GM19099 (cell line): ENCODE measurements around the gene KRT31.

Experiments used
- POLR2A ChIP-seq: IDR thresholded peaks from 3 replicates; pipeline ENCODE4 v1.6.1; 2011; ENCODE audit warnings: low read depth; ENCODE audit not compliant: insufficient read length; ENCODE audit errors: extremely low read depth

KRT31 gene

GRCh38 chr17:41396996-41397660, at the start of gene KRT31:
KRT31 (minus strand) TSS chr17:41397608; CDS start chr17:41397539, 69 bp downstream.
- no peak for TF ChIP-seq POLR2A

- no peak for TF ChIP-seq POLR2A
These were observed 49.4 kb upstream of the KRT31 start for GRCh38 chr17:41446806-41447205.

GRCh38 chr17:41444640-41445039, 47.2 kb upstream of the KRT31 start:
- no peak for TF ChIP-seq POLR2A

- TF ChIP-seq POLR2A: no peak
These were observed 46.8 kb upstream of the KRT31 start for GRCh38 chr17:41444186-41444585.

GRCh38 chr17:41442739-41443138, 45.3 kb upstream of the KRT31 start:
- TF ChIP-seq POLR2A: no peak

GRCh38 chr17:41440531-41441033, 43.2 kb upstream of the KRT31 start, which contains the start of gene KRT38:
KRT38 (minus strand) TSS chr17:41440983; CDS start chr17:41440921, 62 bp downstream.
- no peak for TF ChIP-seq POLR2A

GRCh38 chr17:41439375-41439774, 42.0 kb upstream of the KRT31 start:
- no peak for TF ChIP-seq POLR2A

GRCh38 chr17:41437769-41438168, 40.4 kb upstream of the KRT31 start:
- no peak for TF ChIP-seq POLR2A

- no peak for TF ChIP-seq POLR2A
These were observed 39.8 kb upstream of the KRT31 start for GRCh38 chr17:41437254-41437653.

GRCh38 chr17:41434415-41434814, 37.0 kb upstream of the KRT31 start:
- TF ChIP-seq POLR2A: no peak

GRCh38 chr17:41434005-41434404, 36.6 kb upstream of the KRT31 start:
- TF ChIP-seq POLR2A: no peak

- TF ChIP-seq POLR2A: no peak
These were observed 36.2 kb upstream of the KRT31 start for GRCh38 chr17:41433586-41433985.

GRCh38 chr17:41429667-41430066, 32.3 kb upstream of the KRT31 start:
- no peak for TF ChIP-seq POLR2A

- TF ChIP-seq POLR2A: no peak
These were observed 31.3 kb upstream of the KRT31 start for GRCh38 chr17:41428591-41429291.

GRCh38 chr17:41424111-41424635, 26.8 kb upstream of the KRT31 start, which contains the start of gene KRT37:
KRT37 (minus strand) TSS chr17:41424585; CDS start chr17:41424523, 62 bp downstream.
- no peak for TF ChIP-seq POLR2A

GRCh38 chr17:41421617-41422016, 24.2 kb upstream of the KRT31 start:
- TF ChIP-seq POLR2A: no peak

- TF ChIP-seq POLR2A: no peak
These were observed 23.7 kb upstream of the KRT31 start for GRCh38 chr17:41421116-41421515.

- TF ChIP-seq POLR2A: no peak
These were observed 22.7 kb upstream of the KRT31 start for GRCh38 chr17:41420134-41420533.
